Spleen (tissue), 7 donors: ENCODE measurements around the gene IRF6.

Experiments used
- POLR2A ChIP-seq, 3 donors: fragments of 450-650 bp; IDR thresholded peaks; one replicate each; pipeline ENCODE4 v1.5.1; 2017; ENCODE audit warnings: antibody characterized with exemption in 3 of 3, mild to moderate bottlenecking in 1 of 3
- POLR2AphosphoS5 ChIP-seq, 3 donors: sonication (generic); formaldehyde crosslinking; IDR thresholded peaks; one replicate each; pipeline ENCODE4 v1.5.1; 2017; ENCODE audit warnings: antibody characterized with exemption in 3 of 3
- TF ChIP-seq, protein P1 (sequence below), 11 experiments: fragments of 200-600 bp in 7 of 11; fragments of 450-650 bp in 4 of 11; sonication (generic) in 4 of 11; IDR thresholded peaks in 8 of 11; conservative IDR thresholded peaks in 3 of 11; 1 replicate in 7 of 11; 2 replicates in 4 of 11; pipeline versions ENCODE4 v1.4.0 to v1.8.0; 2016 to 2021; ENCODE audit warnings: antibody characterized with exemption in 11 of 11, inconsistent platforms in 4 of 11, mild to moderate bottlenecking in 1 of 11
- donor health status: DM: no; HTN: no; CAD: no; lungs with moderate emphysema.
- donor health status: DM: no; HTN: no; CAD: no.
- donor health status: DM: no; HTN: no; CAD: no.

DNA sequence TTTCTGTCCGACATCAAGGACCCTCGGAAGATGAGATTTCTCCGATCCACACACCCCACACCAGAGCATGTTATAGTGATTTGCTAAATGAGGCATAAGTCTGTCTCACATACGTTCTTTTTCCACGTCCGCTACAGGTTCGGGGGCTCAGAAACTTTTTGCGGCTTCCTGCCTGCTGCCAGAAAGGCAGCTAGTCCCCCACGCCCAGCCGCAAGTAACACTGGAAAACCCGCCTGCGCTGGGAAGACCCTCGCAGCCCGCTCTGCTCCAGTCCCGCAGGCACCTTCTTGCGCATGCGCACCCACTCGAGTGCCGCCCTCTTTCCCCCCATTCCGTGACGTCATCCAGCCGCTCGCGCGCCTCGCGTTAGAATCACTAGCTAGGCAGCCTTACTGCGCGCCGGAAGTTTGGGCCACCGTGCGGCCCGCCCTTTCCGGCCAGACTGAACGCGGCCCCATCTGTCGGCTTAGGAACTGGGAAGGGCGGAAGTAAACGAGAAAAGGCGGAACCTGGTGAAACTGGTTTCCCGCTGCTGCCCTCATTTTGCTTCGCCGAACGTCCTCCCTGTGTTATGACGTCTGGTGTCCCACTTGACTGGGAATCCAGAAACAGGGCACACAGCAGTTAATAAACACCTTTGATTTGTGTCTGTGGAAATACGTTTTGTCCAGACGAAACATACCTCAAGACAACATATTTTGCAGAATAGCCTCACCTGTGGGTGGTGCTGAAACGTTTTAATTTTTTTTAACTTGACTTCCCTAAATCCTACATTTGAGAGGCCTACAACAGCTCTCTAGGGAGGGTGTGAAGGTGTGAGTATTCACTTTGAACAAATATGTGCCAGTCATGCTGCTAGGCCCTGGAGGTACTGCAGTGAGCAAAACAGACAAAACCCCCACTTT, 21.4 kb downstream of the IRF6 start, which contains the start of gene C1orf74:
- TF ChIP-seq, protein P1, sequence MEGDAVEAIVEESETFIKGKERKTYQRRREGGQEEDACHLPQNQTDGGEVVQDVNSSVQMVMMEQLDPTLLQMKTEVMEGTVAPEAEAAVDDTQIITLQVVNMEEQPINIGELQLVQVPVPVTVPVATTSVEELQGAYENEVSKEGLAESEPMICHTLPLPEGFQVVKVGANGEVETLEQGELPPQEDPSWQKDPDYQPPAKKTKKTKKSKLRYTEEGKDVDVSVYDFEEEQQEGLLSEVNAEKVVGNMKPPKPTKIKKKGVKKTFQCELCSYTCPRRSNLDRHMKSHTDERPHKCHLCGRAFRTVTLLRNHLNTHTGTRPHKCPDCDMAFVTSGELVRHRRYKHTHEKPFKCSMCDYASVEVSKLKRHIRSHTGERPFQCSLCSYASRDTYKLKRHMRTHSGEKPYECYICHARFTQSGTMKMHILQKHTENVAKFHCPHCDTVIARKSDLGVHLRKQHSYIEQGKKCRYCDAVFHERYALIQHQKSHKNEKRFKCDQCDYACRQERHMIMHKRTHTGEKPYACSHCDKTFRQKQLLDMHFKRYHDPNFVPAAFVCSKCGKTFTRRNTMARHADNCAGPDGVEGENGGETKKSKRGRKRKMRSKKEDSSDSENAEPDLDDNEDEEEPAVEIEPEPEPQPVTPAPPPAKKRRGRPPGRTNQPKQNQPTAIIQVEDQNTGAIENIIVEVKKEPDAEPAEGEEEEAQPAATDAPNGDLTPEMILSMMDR (IDR thresholded peaks at IDR 0.05 in 8 of 11, conservative IDR thresholded peaks at IDR 0.05 in 3 of 11): peak in 5 of 11 experiments; percentile 23 to 49 (median 40)
- TF ChIP-seq POLR2A (IDR thresholded peaks at IDR 0.05) (peak; percentile 44 to 58 (median 50)), POLR2AphosphoS5 (IDR thresholded peaks at IDR 0.05) (peak; percentile 96 to 98 (median 97))
